ENCODE results near the gene PIK3IP1.
A peak's percentile ranks its signal among the peaks of the same experiment; 100 is the strongest.
"Not testable (repeated sequence)": the region's sequence is repeated elsewhere in the genome, so short reads cannot be mapped to it uniquely, and the experiment has no call there.

The PIK3IP1 gene

DNA sequence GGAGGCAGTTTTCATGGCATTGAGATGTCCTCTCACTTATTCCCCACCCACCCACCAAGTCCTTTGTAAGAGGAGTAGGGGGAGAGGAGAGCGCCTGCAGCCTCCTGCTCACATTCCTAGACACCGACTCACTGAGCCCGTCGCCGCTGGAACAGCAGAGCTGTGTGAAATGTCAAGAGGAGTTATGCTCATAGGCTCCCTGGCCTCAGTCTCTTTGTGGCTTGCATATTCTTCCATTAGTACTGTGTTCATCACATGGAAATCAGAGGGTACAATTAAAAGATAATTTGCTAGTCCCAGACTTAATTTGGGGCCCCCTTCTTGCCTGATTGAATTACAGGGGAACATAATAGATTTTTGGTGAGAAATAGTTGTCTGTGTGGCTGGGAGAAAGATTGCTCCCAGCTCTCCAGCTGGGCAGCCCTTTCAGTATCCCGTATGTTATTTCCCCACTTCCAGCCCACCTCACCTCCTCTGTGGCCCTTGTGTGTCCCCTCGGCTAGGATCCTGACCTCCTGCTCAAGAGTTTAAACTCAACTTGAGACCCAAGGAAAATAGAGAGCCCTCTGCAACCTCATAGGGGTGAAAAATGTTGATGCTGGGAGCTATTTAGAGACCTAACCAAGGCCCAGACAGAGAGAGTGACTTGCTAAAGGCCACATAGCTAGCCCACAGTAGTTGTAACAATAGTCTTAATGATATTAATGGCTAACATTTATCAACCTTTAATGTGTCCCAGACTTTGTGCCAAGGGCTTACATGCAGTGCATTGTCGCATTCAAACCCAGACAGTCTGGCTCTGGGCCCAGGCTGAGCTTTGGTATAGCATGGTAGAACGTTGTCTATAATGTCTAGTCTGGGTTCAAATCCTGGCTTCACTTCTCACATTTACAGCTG is 48.0 kb downstream of the PIK3IP1 start:
- intact Hi-C loops (cut with micrococcal nuclease), result no loop called here
- Mint-ChIP-seq H3K36me3 (ENCODE audit: low read depth) (peaks cover 32% of the 10 kb centered on the region), H3K9me3 (no peaks in the 10 kb centered on the region), H3K4me1 (ENCODE audit: low read depth) (peaks cover 10% of the 10 kb centered on the region), H3K27ac (no peak overlapping the region), H3K27me3 (no peaks in the 10 kb centered on the region), H3K4me3 (no peak overlapping the region)

DNA sequence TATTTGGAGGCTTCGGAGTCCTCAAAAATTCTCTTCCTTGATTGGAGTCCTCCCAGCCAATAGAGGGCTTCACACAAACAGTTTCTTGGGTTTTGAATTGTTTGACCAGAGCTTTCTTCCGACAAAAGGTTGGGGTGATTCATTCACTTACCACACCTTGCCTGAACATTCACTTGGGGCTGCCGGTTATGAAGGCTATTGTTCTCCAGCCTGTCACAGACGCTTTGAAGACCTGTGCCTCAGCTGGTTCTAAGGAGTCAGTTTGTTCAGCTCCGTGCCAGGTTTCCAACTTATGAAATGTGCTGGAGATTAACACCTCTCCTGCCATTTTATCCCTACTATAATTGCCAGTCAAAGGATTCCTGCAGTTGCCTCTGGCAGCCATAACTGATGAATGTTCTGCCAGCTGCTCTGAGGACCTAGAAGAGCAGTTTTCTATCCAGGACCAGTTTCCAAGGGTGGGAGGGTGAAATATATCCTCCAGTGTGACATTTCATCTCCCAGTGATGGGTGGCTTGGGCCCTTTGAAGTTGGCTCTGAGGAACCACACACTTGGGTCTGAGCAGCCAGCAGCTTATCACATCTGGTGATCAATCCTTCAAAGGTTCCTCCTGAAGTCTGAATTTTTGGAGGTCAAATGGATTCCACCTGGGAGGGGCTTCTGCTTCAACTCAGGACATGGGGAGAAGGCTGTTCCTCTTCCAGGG is 48.8 kb downstream of the PIK3IP1 start:
- Mint-ChIP-seq H3K36me3 (ENCODE audit: low read depth) (peaks cover 34% of the 10 kb centered on the region), H3K27ac (no peak overlapping the region), H3K4me1 (ENCODE audit: low read depth) (peaks cover 9% of the 10 kb centered on the region), H3K27me3 (no peaks in the 10 kb centered on the region), H3K4me3 (no peak overlapping the region), H3K9me3 (no peaks in the 10 kb centered on the region)
- intact Hi-C loops (cut with micrococcal nuclease), result no loop called here

DNA sequence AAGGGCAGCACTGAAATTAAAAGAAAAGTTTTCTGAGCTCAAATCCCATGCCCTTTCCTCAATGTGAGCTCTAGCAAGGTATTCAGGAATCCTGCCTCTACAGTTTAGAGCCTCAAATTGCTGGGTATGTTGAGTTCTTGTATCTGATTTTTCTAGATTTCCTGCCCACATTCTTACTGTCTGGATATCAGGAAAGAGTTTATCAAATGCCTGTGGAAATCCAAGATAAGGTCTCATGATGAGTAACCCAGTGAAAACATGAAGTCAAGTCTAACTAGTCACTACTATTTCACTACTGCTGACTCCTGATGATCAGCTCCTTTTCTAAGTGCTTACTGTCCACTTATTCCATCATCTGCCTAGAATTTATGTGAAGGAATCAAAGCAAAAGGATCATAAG is 50.4 kb downstream of the PIK3IP1 start:
- peaks cover 34% of the 10 kb centered on the region for H3K36me3 Mint-ChIP-seq (ENCODE audit: low read depth)
- no peaks in the 10 kb centered on the region for H3K27me3 Mint-ChIP-seq
- H3K4me1 Mint-ChIP-seq (ENCODE audit: low read depth), result no peaks in the 10 kb centered on the region
- no peaks in the 10 kb centered on the region for H3K9me3 Mint-ChIP-seq
- H3K27ac Mint-ChIP-seq, result no peak overlapping the region
- intact Hi-C loops (cut with micrococcal nuclease), result no loop called here
- H3K4me3 Mint-ChIP-seq, result no peak overlapping the region

DNA sequence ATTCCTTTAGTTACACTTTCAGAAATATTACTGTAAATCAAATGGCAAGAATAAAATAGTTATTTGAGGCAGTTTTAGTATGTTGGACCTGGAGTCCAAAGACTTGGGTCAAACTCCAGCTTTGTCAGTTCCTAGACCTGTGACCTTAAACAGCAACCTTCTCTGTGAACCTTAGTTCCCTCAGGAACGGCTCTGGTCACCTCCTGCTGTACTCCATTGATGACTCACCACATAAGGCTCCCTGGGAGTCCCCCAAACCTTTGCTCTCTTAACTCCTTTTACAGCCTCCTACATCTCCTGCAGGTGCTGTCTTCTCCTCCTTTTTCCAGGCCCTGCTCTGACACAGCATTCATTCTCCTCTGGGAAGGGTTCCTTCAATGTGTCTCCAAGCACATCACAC is 51.1 kb downstream of the PIK3IP1 start:
- intact Hi-C loops (cut with micrococcal nuclease), result no loop called here
- Mint-ChIP-seq H3K27ac (no peak overlapping the region), H3K4me1 (ENCODE audit: low read depth) (no peaks in the 10 kb centered on the region), H3K27me3 (no peaks in the 10 kb centered on the region), H3K36me3 (ENCODE audit: low read depth) (peaks cover 34% of the 10 kb centered on the region), H3K4me3 (no peak overlapping the region), H3K9me3 (no peaks in the 10 kb centered on the region)

DNA sequence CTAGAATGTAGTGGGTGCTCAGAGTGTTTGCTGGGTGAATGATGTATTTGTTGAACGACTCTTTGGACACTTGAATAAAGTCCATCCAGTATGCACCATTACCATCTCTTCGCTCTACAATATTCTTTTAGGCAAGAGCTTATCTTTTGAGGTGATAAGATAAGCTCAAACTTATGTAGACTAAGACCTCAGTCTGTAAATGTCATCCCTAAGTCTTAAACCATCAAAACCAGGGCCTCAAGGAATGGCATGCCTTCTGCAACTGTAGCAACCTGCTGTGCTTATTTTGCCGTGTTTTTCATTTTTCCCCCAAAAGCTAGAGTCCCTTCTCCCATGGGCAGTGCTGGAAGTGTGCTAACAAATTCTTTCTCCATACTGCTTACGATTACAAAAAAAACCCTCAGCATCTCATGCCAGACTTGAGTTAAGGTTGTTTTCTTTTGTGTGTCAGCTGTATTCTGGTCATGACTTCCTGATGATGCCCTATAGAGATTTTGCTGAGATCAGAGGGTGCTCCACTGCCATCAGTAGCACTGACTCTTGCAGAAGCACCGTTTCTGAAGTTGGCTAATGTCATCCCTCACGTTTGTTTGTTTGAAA is 52.4 kb downstream of the PIK3IP1 start:
- peaks cover 12% of the 10 kb centered on the region for H3K4me1 Mint-ChIP-seq (ENCODE audit: low read depth)
- no peak overlapping the region for H3K27ac Mint-ChIP-seq
- no peaks in the 10 kb centered on the region for H3K27me3 Mint-ChIP-seq
- peaks cover 34% of the 10 kb centered on the region for H3K36me3 Mint-ChIP-seq (ENCODE audit: low read depth)
- H3K4me3 Mint-ChIP-seq, result no peak overlapping the region
- H3K9me3 Mint-ChIP-seq, result no peaks in the 10 kb centered on the region
- intact Hi-C loops (cut with micrococcal nuclease), result no loop called here

DNA sequence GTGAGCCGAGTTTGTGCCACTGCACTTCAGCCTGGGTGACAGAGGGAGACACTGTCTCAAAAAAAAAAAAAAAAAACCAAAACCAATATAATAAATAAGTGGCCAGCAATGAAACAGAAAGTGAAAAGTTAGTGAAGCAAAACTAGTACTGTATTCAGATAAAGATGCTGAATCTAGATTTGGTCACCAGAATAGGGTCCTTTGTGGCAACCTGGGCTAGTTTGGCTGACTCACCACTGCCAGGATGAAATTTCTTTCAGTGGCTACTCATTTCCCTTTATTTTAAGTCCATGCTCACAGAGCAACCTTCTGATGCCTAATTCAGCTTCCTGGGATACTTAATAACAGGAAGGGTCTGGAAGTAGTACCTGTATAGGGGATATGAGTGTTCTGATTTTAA is 54.2 kb downstream of the PIK3IP1 start:
- H3K4me1 Mint-ChIP-seq (ENCODE audit: low read depth), result peaks cover 30% of the 10 kb centered on the region
- H3K9me3 Mint-ChIP-seq, result no peaks in the 10 kb centered on the region
- no peak overlapping the region for H3K27ac Mint-ChIP-seq
- H3K4me3 Mint-ChIP-seq, result no peak overlapping the region
- H3K36me3 Mint-ChIP-seq (ENCODE audit: low read depth), result peaks cover 41% of the 10 kb centered on the region
- no peaks in the 10 kb centered on the region for H3K27me3 Mint-ChIP-seq
- intact Hi-C loops (cut with micrococcal nuclease), result no loop called here

DNA sequence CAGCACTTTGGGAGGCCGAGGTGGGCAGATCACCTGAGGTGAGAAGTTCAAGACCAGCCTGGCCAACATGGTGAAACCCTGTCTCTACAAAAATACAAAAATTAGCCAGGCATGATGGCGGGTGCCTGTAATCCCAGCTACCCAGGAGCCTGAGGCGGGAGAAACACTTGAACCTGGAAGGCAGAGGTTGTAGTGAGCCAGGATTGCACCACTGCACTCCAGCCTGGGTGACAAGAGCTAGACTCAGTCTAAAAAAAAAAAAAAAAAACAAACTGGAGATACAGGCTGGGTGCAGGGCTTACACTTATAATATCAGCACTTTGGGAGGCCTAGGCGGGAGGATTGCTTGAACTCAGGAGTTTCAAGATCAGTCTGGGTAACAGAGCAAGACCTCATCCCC is 56.2 kb downstream of the PIK3IP1 start:
- intact Hi-C loops (cut with micrococcal nuclease); H3K9me3 Mint-ChIP-seq; H3K27ac Mint-ChIP-seq; H3K4me3 Mint-ChIP-seq; H3K27me3 Mint-ChIP-seq: not testable (repeated sequence)
- Mint-ChIP-seq H3K4me1 (ENCODE audit: low read depth) (peaks cover 43% of the 10 kb centered on the region), H3K36me3 (ENCODE audit: low read depth) (peaks cover 25% of the 10 kb centered on the region)

DNA sequence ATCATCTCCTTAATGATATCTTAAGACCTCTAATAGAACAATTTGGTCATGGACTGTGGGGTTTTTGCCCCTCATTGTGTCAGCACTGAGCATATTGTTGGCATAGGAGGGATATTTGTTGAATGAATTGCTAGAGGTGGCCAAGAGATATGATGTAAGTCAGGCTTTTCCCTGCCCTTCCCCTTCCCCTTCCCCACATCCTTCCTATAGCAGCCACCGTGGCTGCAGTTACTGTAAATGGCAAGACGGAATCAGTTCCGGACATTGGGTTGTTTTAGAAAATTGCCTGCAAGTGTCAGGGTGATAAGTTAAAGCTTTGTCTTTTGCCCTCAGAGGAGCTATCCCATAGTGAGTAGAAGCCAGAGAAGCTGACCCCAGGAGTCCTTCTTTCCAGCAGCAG is 57.2 kb downstream of the PIK3IP1 start:
- H3K4me1 Mint-ChIP-seq (ENCODE audit: low read depth), result peaks cover 53% of the 10 kb centered on the region
- H3K27me3 Mint-ChIP-seq, result no peaks in the 10 kb centered on the region
- H3K4me3 Mint-ChIP-seq, result no peak overlapping the region
- intact Hi-C loops (cut with micrococcal nuclease), result no loop called here
- no peaks in the 10 kb centered on the region for H3K9me3 Mint-ChIP-seq
- H3K36me3 Mint-ChIP-seq (ENCODE audit: low read depth), result peaks cover 18% of the 10 kb centered on the region
- H3K27ac Mint-ChIP-seq, result peak overlapping the region; percentile 11

DNA sequence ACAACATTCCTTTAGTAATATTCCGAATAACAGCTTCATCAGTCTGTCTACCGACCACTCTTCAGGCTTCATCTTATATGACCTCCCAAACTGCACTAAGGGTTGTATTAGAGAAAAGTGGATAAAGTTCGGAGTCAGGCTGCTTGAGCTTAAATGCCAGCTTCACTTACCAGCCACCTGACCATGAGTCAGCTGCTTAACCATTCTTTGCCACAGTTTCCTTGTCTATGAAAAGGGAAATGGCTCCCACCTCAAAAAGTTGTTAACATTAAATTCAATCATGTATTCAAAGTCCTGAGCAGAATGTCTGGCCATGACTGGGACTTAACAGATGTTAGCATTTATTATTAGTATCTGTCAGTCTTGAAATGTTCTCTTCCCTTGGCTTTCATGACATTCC is 59.3 kb downstream of the PIK3IP1 start:
- Mint-ChIP-seq H3K4me3 (no peak overlapping the region), H3K27me3 (no peaks in the 10 kb centered on the region), H3K4me1 (ENCODE audit: low read depth) (peaks cover 73% of the 10 kb centered on the region), H3K36me3 (ENCODE audit: low read depth) (peaks cover 12% of the 10 kb centered on the region), H3K27ac (peak overlapping the region; percentile 3), H3K9me3 (no peaks in the 10 kb centered on the region)
- intact Hi-C loops (cut with micrococcal nuclease), result no loop called here

Measured in dendritic cell treated with granulocyte-macrophage colony-stimulating factor and Interleukin-4, amounts not matched to agents 40 ng/mL and 50 ng/mL, for 4 days (primary cell).